SK-N-SH treated with all-trans-retinoic acid at 6 μM for 48 hours (cell line): ENCODE data around the gene BRF1.

Experiments
- ATAC-seq: fragments of 200-7000 bp; cut with Tn5 transposase; 3 replicates; pipeline ENCODE4 v1.9.1; 2020; ENCODE audit warnings: mild to moderate bottlenecking, moderate library complexity
- ARNTL ChIP-seq: fragments of 450-650 bp; formaldehyde crosslinking; IDR thresholded peaks from 2 replicates; pipeline ENCODE4 v1.5.0; 2020; ENCODE audit warnings: low read depth, mild to moderate bottlenecking, moderate library complexity, borderline replicate concordance
- CSDC2 ChIP-seq: fragments of 250-450 bp; sonication (Bioruptor Pico); IDR thresholded peaks from 2 replicates; pipeline ENCODE4 v1.5.0; 2020; ENCODE audit warnings: mild to moderate bottlenecking, moderate library complexity
- ESRRG ChIP-seq: fragments of 250-450 bp; sonication (Bioruptor Pico); IDR thresholded peaks from 2 replicates; pipeline ENCODE4 v1.6.1; 2021; ENCODE audit warnings: mild to moderate bottlenecking
- GLIS3 ChIP-seq: fragments of 250-450 bp; sonication (Bioruptor Pico); IDR thresholded peaks from 2 replicates; pipeline ENCODE4 v1.5.0; 2020; ENCODE audit warnings: mild to moderate bottlenecking, moderate library complexity
- ISL1 ChIP-seq: fragments of 250-450 bp; sonication (Bioruptor Pico); IDR thresholded peaks from 2 replicates; pipeline ENCODE4 v2.1.2; 2022; ENCODE audit warnings: mild to moderate bottlenecking, moderate library complexity
- PPARA ChIP-seq: fragments of 250-450 bp; sonication (Bioruptor Pico); IDR thresholded peaks from 2 replicates; pipeline ENCODE4 v1.5.0; 2020; ENCODE audit warnings: mild to moderate bottlenecking, borderline replicate concordance
- RARB ChIP-seq: fragments of 250-450 bp; sonication (Bioruptor Pico); IDR thresholded peaks from 2 replicates; pipeline ENCODE4 v1.8.0; 2021; ENCODE audit warnings: mild to moderate bottlenecking, moderate library complexity
- SNAI2 ChIP-seq: fragments of 250-450 bp; sonication (Bioruptor Pico); IDR thresholded peaks from 2 replicates; pipeline ENCODE4 v1.5.0; 2020; ENCODE audit warnings: mild to moderate bottlenecking, moderate library complexity
- TCF4 ChIP-seq: fragments of 250-450 bp; sonication (Bioruptor Pico); IDR thresholded peaks from 2 replicates; pipeline ENCODE4 v1.8.0; 2021; ENCODE audit warnings: mild to moderate bottlenecking, moderate library complexity, borderline replicate concordance
- ZC3H10 ChIP-seq: fragments of 250-450 bp; sonication (Bioruptor Pico); IDR thresholded peaks from 2 replicates; pipeline ENCODE4 v1.5.1; 2021; ENCODE audit warnings: mild to moderate bottlenecking, moderate library complexity
- ZFP3 ChIP-seq: fragments of 250-450 bp; sonication (Bioruptor Pico); IDR thresholded peaks from 2 replicates; pipeline ENCODE4 v1.5.0; 2020; ENCODE audit warnings: mild to moderate bottlenecking, moderate library complexity
- ZFP30 ChIP-seq: fragments of 450-650 bp; formaldehyde crosslinking; IDR thresholded peaks from 2 replicates; pipeline ENCODE4 v1.5.0; 2022; ENCODE audit warnings: mild to moderate bottlenecking, moderate library complexity
- ZNF565 ChIP-seq: fragments of 450-650 bp; formaldehyde crosslinking; conservative IDR thresholded peaks from 2 replicates; pipeline ENCODE4 v1.5.0; 2020; ENCODE audit warnings: low read depth, mild to moderate bottlenecking, moderate library complexity
- ZNF70 ChIP-seq: fragments of 450-650 bp; formaldehyde crosslinking; IDR thresholded peaks from 2 replicates; pipeline ENCODE4 v1.5.0; 2020; ENCODE audit warnings: mild to moderate bottlenecking, moderate library complexity
- ZNF8 ChIP-seq: fragments of 450-650 bp; formaldehyde crosslinking; IDR thresholded peaks from 2 replicates; pipeline ENCODE4 v1.5.0; 2020; ENCODE audit warnings: mild to moderate bottlenecking, moderate library complexity
- TF ChIP-seq, protein P1 (sequence below): fragments of 250-450 bp; sonication (Bioruptor Pico); IDR thresholded peaks from 2 replicates; pipeline ENCODE4 v1.5.1; 2021; ENCODE audit warnings: mild to moderate bottlenecking, moderate library complexity
- TF ChIP-seq, protein P2 (sequence below): fragments of 250-450 bp; sonication (Bioruptor Pico); IDR thresholded peaks from 2 replicates; pipeline ENCODE4 v1.8.0; 2021; ENCODE audit warnings: low read depth, mild to moderate bottlenecking, moderate library complexity, borderline replicate concordance
- TF ChIP-seq, protein P3 (sequence below): fragments of 250-450 bp; sonication (Bioruptor Pico); IDR thresholded peaks from 2 replicates; pipeline ENCODE4 v1.5.1; 2020; ENCODE audit warnings: low read depth, mild to moderate bottlenecking, moderate library complexity
- TF ChIP-seq, protein P4 (sequence below): fragments of 250-450 bp; sonication (Bioruptor Pico); IDR thresholded peaks from 2 replicates; pipeline ENCODE4 v1.8.0; 2020; ENCODE audit warnings: mild to moderate bottlenecking, moderate library complexity, borderline replicate concordance
- TF ChIP-seq, protein P5 (sequence below): fragments of 250-450 bp; sonication (Bioruptor Pico); IDR thresholded peaks from 2 replicates; pipeline ENCODE4 v1.5.0; 2020; ENCODE audit warnings: mild to moderate bottlenecking, moderate library complexity

BRF1 gene

DNA sequence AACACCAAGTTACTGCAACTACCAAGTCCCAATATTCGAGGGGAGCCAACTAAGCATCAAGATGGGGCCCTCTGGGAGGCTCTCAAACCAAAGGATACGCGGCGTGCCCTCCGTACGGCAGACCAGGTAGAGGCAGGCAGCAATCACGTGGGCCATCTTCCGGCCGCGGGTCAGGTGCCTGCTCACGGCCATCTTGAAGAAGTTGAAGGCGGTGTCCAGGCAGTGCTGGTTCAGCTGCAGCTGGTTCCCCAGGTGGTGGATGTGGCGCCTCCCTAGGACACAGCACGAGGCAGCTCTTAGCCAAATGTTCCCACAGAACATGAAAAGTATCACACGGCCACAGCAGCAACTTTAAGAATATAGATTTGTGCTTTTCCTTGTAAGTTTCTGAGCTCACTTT is 28.2 kb downstream of the BRF1 start:
- no peak for ATAC-seq

DNA sequence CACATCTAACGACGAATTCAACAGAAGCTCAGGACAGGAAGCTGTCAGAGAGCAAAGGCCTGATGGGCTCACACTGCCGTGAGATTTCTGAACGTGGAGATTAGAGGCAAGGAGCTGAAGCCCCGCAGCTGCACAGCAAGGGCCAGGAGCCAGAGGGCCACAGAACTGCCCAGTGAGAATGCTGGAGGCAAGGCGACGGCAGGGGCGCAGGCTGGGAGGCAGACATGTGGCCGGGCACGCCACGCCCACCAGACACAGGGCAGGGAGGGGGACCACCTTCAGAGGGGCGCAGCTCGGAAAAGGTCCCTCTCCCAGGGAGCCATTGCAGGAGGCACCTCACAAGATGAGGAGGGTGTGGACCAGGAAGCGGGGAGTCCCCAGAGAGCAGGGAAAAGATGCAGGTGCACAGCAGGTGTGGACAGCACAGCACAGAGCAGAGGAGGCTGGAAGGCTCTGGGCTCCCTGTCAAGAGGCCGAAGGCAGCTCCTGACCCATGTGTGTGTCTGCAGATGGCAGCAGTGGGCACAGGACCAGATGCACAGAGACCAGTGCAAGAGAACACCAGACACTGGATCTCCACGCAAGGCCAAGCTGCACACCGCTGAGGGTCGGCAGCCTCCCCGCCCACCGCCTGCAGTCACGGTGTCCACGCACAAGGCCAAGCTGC is 29.4 kb downstream of the BRF1 start:
- TF ChIP-seq ARNTL, result no peak
- TF ChIP-seq, protein P1, sequence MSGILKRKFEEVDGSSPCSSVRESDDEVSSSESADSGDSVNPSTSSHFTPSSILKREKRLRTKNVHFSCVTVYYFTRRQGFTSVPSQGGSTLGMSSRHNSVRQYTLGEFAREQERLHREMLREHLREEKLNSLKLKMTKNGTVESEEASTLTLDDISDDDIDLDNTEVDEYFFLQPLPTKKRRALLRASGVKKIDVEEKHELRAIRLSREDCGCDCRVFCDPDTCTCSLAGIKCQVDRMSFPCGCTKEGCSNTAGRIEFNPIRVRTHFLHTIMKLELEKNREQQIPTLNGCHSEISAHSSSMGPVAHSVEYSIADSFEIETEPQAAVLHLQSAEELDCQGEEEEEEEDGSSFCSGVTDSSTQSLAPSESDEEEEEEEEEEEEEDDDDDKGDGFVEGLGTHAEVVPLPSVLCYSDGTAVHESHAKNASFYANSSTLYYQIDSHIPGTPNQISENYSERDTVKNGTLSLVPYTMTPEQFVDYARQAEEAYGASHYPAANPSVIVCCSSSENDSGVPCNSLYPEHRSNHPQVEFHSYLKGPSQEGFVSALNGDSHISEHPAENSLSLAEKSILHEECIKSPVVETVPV (CRISPR knock-in tag), result no peak
- no peak for TF ChIP-seq ZNF565 (CRISPR knock-in tag)
- TF ChIP-seq, protein P2, sequence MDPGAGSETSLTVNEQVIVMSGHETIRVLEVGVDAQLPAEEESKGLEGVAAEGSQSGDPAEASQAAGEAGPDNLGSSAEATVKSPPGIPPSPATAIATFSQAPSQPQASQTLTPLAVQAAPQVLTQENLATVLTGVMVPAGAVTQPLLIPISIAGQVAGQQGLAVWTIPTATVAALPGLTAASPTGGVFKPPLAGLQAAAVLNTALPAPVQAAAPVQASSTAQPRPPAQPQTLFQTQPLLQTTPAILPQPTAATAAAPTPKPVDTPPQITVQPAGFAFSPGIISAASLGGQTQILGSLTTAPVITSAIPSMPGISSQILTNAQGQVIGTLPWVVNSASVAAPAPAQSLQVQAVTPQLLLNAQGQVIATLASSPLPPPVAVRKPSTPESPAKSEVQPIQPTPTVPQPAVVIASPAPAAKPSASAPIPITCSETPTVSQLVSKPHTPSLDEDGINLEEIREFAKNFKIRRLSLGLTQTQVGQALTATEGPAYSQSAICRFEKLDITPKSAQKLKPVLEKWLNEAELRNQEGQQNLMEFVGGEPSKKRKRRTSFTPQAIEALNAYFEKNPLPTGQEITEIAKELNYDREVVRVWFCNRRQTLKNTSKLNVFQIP (CRISPR knock-in tag), result no peak
- TF ChIP-seq, protein P3, sequence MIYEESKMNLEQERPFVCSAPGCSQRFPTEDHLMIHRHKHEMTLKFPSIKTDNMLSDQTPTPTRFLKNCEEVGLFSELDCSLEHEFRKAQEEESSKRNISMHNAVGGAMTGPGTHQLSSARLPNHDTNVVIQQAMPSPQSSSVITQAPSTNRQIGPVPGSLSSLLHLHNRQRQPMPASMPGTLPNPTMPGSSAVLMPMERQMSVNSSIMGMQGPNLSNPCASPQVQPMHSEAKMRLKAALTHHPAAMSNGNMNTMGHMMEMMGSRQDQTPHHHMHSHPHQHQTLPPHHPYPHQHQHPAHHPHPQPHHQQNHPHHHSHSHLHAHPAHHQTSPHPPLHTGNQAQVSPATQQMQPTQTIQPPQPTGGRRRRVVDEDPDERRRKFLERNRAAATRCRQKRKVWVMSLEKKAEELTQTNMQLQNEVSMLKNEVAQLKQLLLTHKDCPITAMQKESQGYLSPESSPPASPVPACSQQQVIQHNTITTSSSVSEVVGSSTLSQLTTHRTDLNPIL (CRISPR knock-in tag), result no peak
- TF ChIP-seq RARB (CRISPR knock-in tag), result no peak
- TF ChIP-seq GLIS3, result no peak
- TF ChIP-seq ZFP30 (CRISPR knock-in tag), result no peak
- TF ChIP-seq, protein P4, sequence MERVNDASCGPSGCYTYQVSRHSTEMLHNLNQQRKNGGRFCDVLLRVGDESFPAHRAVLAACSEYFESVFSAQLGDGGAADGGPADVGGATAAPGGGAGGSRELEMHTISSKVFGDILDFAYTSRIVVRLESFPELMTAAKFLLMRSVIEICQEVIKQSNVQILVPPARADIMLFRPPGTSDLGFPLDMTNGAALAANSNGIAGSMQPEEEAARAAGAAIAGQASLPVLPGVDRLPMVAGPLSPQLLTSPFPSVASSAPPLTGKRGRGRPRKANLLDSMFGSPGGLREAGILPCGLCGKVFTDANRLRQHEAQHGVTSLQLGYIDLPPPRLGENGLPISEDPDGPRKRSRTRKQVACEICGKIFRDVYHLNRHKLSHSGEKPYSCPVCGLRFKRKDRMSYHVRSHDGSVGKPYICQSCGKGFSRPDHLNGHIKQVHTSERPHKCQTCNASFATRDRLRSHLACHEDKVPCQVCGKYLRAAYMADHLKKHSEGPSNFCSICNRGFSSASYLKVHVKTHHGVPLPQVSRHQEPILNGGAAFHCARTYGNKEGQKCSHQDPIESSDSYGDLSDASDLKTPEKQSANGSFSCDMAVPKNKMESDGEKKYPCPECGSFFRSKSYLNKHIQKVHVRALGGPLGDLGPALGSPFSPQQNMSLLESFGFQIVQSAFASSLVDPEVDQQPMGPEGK, result no peak
- no peak for TF ChIP-seq ISL1 (CRISPR knock-in tag)
- TF ChIP-seq CSDC2, result no peak
- TF ChIP-seq SNAI2 (CRISPR knock-in tag), result no peak
- no peak for TF ChIP-seq ESRRG (CRISPR knock-in tag)
- TF ChIP-seq ZNF8, result no peak
- TF ChIP-seq ZC3H10, result no peak
- no peak for TF ChIP-seq ZFP3 (CRISPR knock-in tag)
- no peak for TF ChIP-seq PPARA (CRISPR knock-in tag)
- TF ChIP-seq ZNF70, result no peak
- TF ChIP-seq, protein P5, sequence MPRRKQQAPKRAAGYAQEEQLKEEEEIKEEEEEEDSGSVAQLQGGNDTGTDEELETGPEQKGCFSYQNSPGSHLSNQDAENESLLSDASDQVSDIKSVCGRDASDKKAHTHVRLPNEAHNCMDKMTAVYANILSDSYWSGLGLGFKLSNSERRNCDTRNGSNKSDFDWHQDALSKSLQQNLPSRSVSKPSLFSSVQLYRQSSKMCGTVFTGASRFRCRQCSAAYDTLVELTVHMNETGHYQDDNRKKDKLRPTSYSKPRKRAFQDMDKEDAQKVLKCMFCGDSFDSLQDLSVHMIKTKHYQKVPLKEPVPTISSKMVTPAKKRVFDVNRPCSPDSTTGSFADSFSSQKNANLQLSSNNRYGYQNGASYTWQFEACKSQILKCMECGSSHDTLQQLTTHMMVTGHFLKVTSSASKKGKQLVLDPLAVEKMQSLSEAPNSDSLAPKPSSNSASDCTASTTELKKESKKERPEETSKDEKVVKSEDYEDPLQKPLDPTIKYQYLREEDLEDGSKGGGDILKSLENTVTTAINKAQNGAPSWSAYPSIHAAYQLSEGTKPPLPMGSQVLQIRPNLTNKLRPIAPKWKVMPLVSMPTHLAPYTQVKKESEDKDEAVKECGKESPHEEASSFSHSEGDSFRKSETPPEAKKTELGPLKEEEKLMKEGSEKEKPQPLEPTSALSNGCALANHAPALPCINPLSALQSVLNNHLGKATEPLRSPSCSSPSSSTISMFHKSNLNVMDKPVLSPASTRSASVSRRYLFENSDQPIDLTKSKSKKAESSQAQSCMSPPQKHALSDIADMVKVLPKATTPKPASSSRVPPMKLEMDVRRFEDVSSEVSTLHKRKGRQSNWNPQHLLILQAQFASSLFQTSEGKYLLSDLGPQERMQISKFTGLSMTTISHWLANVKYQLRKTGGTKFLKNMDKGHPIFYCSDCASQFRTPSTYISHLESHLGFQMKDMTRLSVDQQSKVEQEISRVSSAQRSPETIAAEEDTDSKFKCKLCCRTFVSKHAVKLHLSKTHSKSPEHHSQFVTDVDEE (CRISPR knock-in tag), result no peak
- no peak for TF ChIP-seq TCF4 (CRISPR knock-in tag)
- 0 out of 3 replicates have a peak, but pooled peaks have one; percentile 34 for ATAC-seq

More for the DNA sequence above, 28.2 kb downstream of the BRF1 start:
- TF ChIP-seq ZNF565 (CRISPR knock-in tag) (no peak), CSDC2 (no peak), ZFP30 (CRISPR knock-in tag) (no peak), ZNF70 (no peak), SNAI2 (CRISPR knock-in tag) (no peak), ZFP3 (CRISPR knock-in tag) (no peak)

DNA sequence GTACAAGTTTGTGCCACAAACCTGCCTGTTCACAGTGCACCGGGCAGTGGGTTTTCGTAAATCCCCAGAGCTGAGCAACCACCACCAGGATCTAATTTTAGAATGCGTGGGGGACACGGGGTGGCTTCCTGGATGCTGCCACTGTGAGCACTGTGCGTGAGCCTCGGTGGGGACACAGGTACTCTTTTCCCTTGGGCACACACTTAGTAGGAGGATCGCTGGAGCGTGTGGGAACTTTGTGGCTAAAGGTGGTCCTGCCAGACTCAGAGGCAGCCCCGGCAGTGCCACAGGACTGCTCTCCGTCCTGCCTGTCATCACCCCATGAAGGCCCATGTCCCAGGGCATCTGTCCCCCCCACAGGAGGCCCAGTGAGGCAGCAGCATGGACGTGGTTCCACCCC is 31.4 kb downstream of the BRF1 start:
- ATAC-seq, result no peak
- TF ChIP-seq SNAI2 (CRISPR knock-in tag) (no peak), ISL1 (CRISPR knock-in tag) (no peak), CSDC2 (no peak), ZNF8 (no peak), ESRRG (CRISPR knock-in tag) (no peak), PPARA (CRISPR knock-in tag) (no peak), ARNTL (no peak)
- TF ChIP-seq, protein P5 (CRISPR knock-in tag), result no peak
- TF ChIP-seq, protein P2 (CRISPR knock-in tag), result no peak
- TF ChIP-seq, protein P1 (CRISPR knock-in tag), result no peak
